Right ventricle myocardium inferior (tissue), 1 donor: ENCODE measurements around the gene TRAK1. TPM values are rescaled to one million over a fixed set of nuclear protein-coding genes. Genes with fewer than 3 reads are reported as not detected.
A peak's percentile ranks its signal among the peaks of the same experiment; 100 is the strongest.

Source experiments
- ATAC-seq: fragments of 200-7000 bp; cut with Tn5 transposase; one replicate; pipeline ENCODE4 v1.9.1; 2020; ENCODE audit warnings: mild to moderate bottlenecking, moderate library complexity
- DNase-seq: peaks from one replicate; pipeline ENCODE4 v3.0.0; 2021; ENCODE audit errors: missing footprints
- intact Hi-C: fragments of 100-400 bp; cut with DNase I; formaldehyde crosslinking; loops from one replicate; pipeline ENCODE4 v1.11.0; 2022
- total RNA-seq: library from RNA; stranded (reverse); fragmentation: NEBNext Ultra II Directional; extraction: Animal tissue kit (Norgen Biotek cat#: 25700); gene quantifications from one replicate; pipeline ENCODE4 v1.2.1, GENCODE V29; 2021
- donor health status: DM: no; HTN: yes; CAD: no; lungs with severe emphysema.

Gene TRAK1
- total RNA-seq, 1 donor from 2014 or later: 267 TPM

- ATAC-seq (no peak), DNase-seq (no peak)
- intact Hi-C loops: loop anchor here (10.0 kb wide), 1 partner anchor 169 kb away; no protein-coding TSS in a partner anchor
Observed at GRCh38 chr3:42183991-42184632, 93.0 kb downstream of the TRAK1 start.

- ATAC-seq: no peak
- DNase-seq: no peak
- intact Hi-C loops: loop anchor here (10.0 kb wide), 1 partner anchor 170 kb away; no protein-coding TSS in a partner anchor
Observed at GRCh38 chr3:42184651-42185443, 93.7 kb downstream of the TRAK1 start.

- intact Hi-C loops: loop anchor here (10.0 kb wide), 1 partner anchor 173 kb away; no protein-coding TSS in a partner anchor
- DNase-seq: no peak
- ATAC-seq: no peak
Observed at GRCh38 chr3:42187936-42188335, 96.8 kb downstream of the TRAK1 start.

GRCh38 chr3:42188376-42188775 lies 97.2 kb downstream of the TRAK1 start:
- DNase-seq: no peak
- peak; percentile 56 for ATAC-seq
- intact Hi-C loops: loop anchor here (10.0 kb wide), 1 partner anchor 174 kb away; no protein-coding TSS in a partner anchor

GRCh38 chr3:42189001-42189460 lies 97.9 kb downstream of the TRAK1 start:
- DNase-seq (no peak), ATAC-seq (peak; percentile 79)
- intact Hi-C loops: loop anchor here (10.0 kb wide), 1 partner anchor 174 kb away; no protein-coding TSS in a partner anchor

GRCh38 chr3:42189736-42190135 lies 98.6 kb downstream of the TRAK1 start:
- no peak for DNase-seq
- no peak for ATAC-seq
- intact Hi-C loops: loop anchor here (2.0 to 10.0 kb wide), 3 partner anchors 73 to 295 kb away; no protein-coding TSS in a partner anchor

- DNase-seq (no peak), ATAC-seq (peak; percentile 42)
- intact Hi-C loops: loop anchor here (1.0 to 2.0 kb wide), 3 partner anchors 74 to 296 kb away; partner anchors contain the start of gene ULK4
Observed at GRCh38 chr3:42190701-42191442, 99.7 kb downstream of the TRAK1 start.

GRCh38 chr3:42191443-42191747 lies 100.2 kb downstream of the TRAK1 start:
- intact Hi-C loops: loop anchor here (1.0 to 2.0 kb wide), 3 partner anchors 75 to 297 kb away; partner anchors contain the start of gene ULK4
- DNase-seq: no peak
- ATAC-seq: no peak

- intact Hi-C loops: no loop called here
- DNase-seq: no peak
- ATAC-seq: no peak
Observed at GRCh38 chr3:42192334-42193200, 101.4 kb downstream of the TRAK1 start.

- DNase-seq (no peak), ATAC-seq (no peak)
- intact Hi-C loops: no loop called here
Observed at GRCh38 chr3:42194943-42195510, 103.9 kb downstream of the TRAK1 start.

- intact Hi-C loops: no loop called here
- DNase-seq: no peak
- ATAC-seq: no peak
Observed at GRCh38 chr3:42195879-42196330, 104.7 kb downstream of the TRAK1 start.

GRCh38 chr3:42198709-42199108 lies 107.6 kb downstream of the TRAK1 start:
- intact Hi-C loops: no loop called here
- DNase-seq (no peak), ATAC-seq (no peak)

GRCh38 chr3:42202217-42202865 lies 111.2 kb downstream of the TRAK1 start:
- DNase-seq: no peak
- intact Hi-C loops: no loop called here
- ATAC-seq: no peak

- intact Hi-C loops: no loop called here
- ATAC-seq: no peak
- no peak for DNase-seq
Observed at GRCh38 chr3:42204867-42205599, 113.9 kb downstream of the TRAK1 start.

GRCh38 chr3:42205800-42206514 lies 114.8 kb downstream of the TRAK1 start:
- ATAC-seq (peak; percentile 51), DNase-seq (no peak)
- intact Hi-C loops: no loop called here

- intact Hi-C loops: no loop called here
- DNase-seq (no peak), ATAC-seq (no peak)
Observed at GRCh38 chr3:42209917-42210316, 118.8 kb downstream of the TRAK1 start.
